Transverse colon (tissue), 4 donors: ENCODE measurements around the gene CNTNAP2. TPM values are rescaled to one million over a fixed set of nuclear protein-coding genes. Genes with fewer than 3 reads are reported as not detected.

Experiments
- DNase-seq: peaks from one replicate; pipeline ENCODE4 v3.0.0-alpha.2; 2019
- H3K27ac ChIP-seq, 4 donors: fragments of 200-600 bp; sonication (generic); 2 replicates each; pipeline ENCODE4 v1.5.1; 2016 to 2018; ENCODE audit warnings: inconsistent platforms in 4 of 4
- H3K27me3 ChIP-seq: fragments of 200-600 bp; sonication (generic); 2 replicates; pipeline ENCODE4 v1.5.1; 2017; ENCODE audit warnings: inconsistent platforms
- H3K36me3 ChIP-seq, 4 donors: fragments of 200-600 bp; sonication (generic); 2 replicates each; pipeline ENCODE4 v1.5.1; 2017 to 2019; ENCODE audit warnings: inconsistent platforms in 4 of 4
- H3K4me1 ChIP-seq, 4 donors: fragments of 200-600 bp; sonication (generic); 2 replicates each; pipeline ENCODE4 v1.5.1; 2017 to 2020; ENCODE audit warnings: inconsistent platforms in 4 of 4
- H3K4me3 ChIP-seq, 4 donors: fragments of 200-600 bp; sonication (generic); 1 replicate in 1 of 4; 2 replicates in 3 of 4; pipeline versions ENCODE4 v1.5.1 to v1.6.1; 2017 to 2019; ENCODE audit warnings: inconsistent platforms in 4 of 4
- H3K9me3 ChIP-seq, 2 donors: fragments of 200-600 bp; sonication (generic); 2 replicates each; pipeline ENCODE4 v1.5.1; 2017 to 2019; ENCODE audit warnings: inconsistent platforms in 2 of 2
- EP300 ChIP-seq: sonication (generic); formaldehyde crosslinking; IDR thresholded peaks from one replicate; pipeline ENCODE4 v1.6.1; 2017; ENCODE audit warnings: antibody characterized with exemption, low read depth
- POLR2A ChIP-seq: fragments of 450-650 bp; IDR thresholded peaks from one replicate; pipeline ENCODE4 v1.6.1; 2016; ENCODE audit warnings: antibody characterized with exemption, mild to moderate bottlenecking, moderate library complexity
- POLR2AphosphoS5 ChIP-seq, 3 donors: sonication (generic); formaldehyde crosslinking; IDR thresholded peaks; one replicate each; pipeline ENCODE4 v1.6.1; 2016; ENCODE audit warnings: antibody characterized with exemption in 3 of 3
- WGBS, 2 donors: methylation state at CpG; one replicate each; pipeline ENCODE4 v1.1.5; 2018; ENCODE audit warnings: low coverage in 1 of 2; 5-methylcytosine and 5-hydroxymethylcytosine counted together
- in situ Hi-C, 4 donors: fragments of 200-750 bp; cut with MboI; loops; one replicate each; pipeline versions ENCODE4 v1.15.0 to v1.15.1; 2017; ENCODE audit warnings: low sequenced_read_pairs in 3 of 4, low pct_ligation_motif_present in 1 of 4, low pct_unique_long_range_greater_than_20kb in 1 of 4
- intact Hi-C: fragments of 100-400 bp; cut with DNase I; formaldehyde crosslinking; loops from one replicate; pipeline ENCODE4 v1.15.1; 2023; ENCODE audit warnings: low total_unique reads
- total RNA-seq, 4 donors: library from RNA; depleted of rRNA; stranded (reverse); fragments of >200 nt; gene quantifications; one replicate each; pipeline ENCODE4 v1.1.0, GENCODE V29; 2016
- TF ChIP-seq, protein P1 (sequence below), 5 experiments: fragments of 200-600 bp in 3 of 5; fragments of 450-650 bp in 2 of 5; sonication (generic) in 3 of 5; IDR thresholded peaks; 1 replicate in 2 of 5; 2 replicates in 3 of 5; pipeline ENCODE4 v1.5.1; 2016 to 2017; ENCODE audit warnings: antibody characterized with exemption in 5 of 5, inconsistent platforms in 3 of 5, mild to moderate bottlenecking in 2 of 5, moderate library complexity in 1 of 5

Gene CNTNAP2
- total RNA-seq, 4 donors from 2014 or later = 0.60 to 2.9 (median 2.4) TPM

DNA sequence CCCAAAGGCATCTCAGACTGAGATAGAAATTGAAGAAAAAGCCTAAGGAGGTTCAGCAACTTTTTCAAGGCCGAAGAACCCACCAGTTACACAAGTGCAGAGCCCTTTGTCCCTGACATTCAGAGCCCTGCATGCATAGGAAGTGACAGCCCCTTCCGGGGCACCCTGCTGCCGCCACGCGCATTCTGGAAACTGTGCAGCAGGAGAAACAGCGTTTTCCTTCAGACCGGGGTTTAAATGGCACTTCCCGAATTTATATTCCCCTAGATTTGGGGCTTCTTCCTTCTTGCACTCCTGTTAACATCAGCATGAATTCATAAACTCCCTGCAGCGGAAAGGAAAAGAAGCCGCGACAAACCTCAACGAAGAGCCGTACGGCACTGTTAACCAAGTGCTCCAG is 2283.5 kb downstream of the CNTNAP2 start:
- in situ Hi-C loops (no loop called here), intact Hi-C loops (no loop called here)
- Histone ChIP-seq H3K4me3 (no peak overlapping the region), H3K27me3 (peaks cover 4% of the 10 kb centered on the region), H3K27ac (no peak overlapping the region), H3K36me3 (no peaks in the 10 kb centered on the region), H3K9me3 (no peaks in the 10 kb centered on the region), H3K4me1 (peaks cover 0 to 5% (median 2%) of the 10 kb centered on the region in 4 donors)
- TF ChIP-seq EP300 = no peak
- TF ChIP-seq POLR2AphosphoS5 (IDR thresholded peaks at IDR 0.05) = no peak
- no peak for TF ChIP-seq POLR2A
- TF ChIP-seq, protein P1, sequence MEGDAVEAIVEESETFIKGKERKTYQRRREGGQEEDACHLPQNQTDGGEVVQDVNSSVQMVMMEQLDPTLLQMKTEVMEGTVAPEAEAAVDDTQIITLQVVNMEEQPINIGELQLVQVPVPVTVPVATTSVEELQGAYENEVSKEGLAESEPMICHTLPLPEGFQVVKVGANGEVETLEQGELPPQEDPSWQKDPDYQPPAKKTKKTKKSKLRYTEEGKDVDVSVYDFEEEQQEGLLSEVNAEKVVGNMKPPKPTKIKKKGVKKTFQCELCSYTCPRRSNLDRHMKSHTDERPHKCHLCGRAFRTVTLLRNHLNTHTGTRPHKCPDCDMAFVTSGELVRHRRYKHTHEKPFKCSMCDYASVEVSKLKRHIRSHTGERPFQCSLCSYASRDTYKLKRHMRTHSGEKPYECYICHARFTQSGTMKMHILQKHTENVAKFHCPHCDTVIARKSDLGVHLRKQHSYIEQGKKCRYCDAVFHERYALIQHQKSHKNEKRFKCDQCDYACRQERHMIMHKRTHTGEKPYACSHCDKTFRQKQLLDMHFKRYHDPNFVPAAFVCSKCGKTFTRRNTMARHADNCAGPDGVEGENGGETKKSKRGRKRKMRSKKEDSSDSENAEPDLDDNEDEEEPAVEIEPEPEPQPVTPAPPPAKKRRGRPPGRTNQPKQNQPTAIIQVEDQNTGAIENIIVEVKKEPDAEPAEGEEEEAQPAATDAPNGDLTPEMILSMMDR (IDR thresholded peaks at IDR 0.05) = no peak
- WGBS, 2 donors = 80 to 87% methylated on average over 1 to 14 of the region's 14 CpGs
- no peak for DNase-seq

DNA sequence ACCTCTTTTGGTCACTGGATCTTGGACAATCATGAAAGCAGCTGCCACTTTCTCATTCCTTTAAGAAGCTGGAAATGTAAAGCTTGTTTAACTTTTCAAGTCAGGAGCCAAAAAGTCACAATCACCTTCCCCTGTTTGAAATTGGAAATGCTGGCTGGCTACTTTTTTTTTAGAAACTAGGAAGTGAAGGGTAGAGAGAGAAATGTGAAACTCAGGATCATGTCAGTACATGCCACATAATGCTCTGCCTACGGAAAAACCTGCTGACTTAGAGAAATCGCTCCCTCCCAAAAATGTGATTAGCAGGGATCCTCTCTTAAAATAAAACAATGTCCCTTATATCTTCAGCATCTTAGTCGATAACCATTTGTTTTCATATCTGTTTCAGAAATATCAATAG is 2285.6 kb downstream of the CNTNAP2 start:
- DNase-seq = no peak
- intact Hi-C loops = no loop called here
- in situ Hi-C loops = no loop called here
- TF ChIP-seq EP300 (no peak), POLR2AphosphoS5 (IDR thresholded peaks at IDR 0.05) (no peak), POLR2A (no peak)
- TF ChIP-seq, protein P1 (IDR thresholded peaks at IDR 0.05) = no peak
- Histone ChIP-seq H3K36me3 (no peaks in the 10 kb centered on the region), H3K4me3 (no peak overlapping the region), H3K27me3 (no peaks in the 10 kb centered on the region), H3K9me3 (no peaks in the 10 kb centered on the region), H3K27ac (no peak overlapping the region), H3K4me1 (peaks cover 0 to 5% (median 2%) of the 10 kb centered on the region in 4 donors)
- 77 to 89% methylated on average over 1 to 3 of the region's 3 CpGs for WGBS, 2 donors

DNA sequence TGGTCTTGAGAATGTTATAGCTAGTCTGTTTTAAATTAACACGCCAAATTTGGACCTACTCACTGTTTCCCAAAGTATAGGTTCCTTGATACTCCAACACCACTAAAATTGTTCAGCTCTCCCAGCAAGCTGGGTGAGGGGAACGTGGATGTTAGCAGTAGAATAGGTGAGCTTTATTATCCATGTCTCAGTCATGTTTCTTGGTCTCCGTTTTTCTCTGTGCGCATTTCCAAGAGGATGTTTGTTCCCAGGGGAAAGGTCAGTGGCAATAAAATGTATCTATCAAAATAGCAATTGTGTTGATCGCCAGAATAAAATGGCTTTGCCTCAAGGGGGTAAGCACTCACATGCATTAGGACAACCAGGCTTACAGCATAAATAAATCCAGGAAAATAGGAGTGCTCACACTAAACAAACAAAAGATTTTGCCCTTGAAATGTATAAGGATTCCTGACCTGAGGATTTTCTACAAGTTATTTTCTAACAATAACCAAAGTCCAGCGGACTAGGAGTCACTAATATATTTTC is 2286.9 kb downstream of the CNTNAP2 start:
- Histone ChIP-seq H3K4me3 (no peak overlapping the region), H3K4me1 (peaks cover 0 to 5% (median 2%) of the 10 kb centered on the region in 4 donors), H3K27me3 (no peaks in the 10 kb centered on the region), H3K9me3 (no peaks in the 10 kb centered on the region), H3K36me3 (no peaks in the 10 kb centered on the region), H3K27ac (no peak overlapping the region)
- intact Hi-C loops = no loop called here
- no peak for DNase-seq
- TF ChIP-seq POLR2A (no peak), EP300 (no peak), POLR2AphosphoS5 (IDR thresholded peaks at IDR 0.05) (no peak)
- TF ChIP-seq, protein P1 (IDR thresholded peaks at IDR 0.05) = no peak
- 55 to 63% methylated on average over 3 to 6 of the region's 6 CpGs for WGBS, 2 donors
- in situ Hi-C loops = no loop called here

DNA sequence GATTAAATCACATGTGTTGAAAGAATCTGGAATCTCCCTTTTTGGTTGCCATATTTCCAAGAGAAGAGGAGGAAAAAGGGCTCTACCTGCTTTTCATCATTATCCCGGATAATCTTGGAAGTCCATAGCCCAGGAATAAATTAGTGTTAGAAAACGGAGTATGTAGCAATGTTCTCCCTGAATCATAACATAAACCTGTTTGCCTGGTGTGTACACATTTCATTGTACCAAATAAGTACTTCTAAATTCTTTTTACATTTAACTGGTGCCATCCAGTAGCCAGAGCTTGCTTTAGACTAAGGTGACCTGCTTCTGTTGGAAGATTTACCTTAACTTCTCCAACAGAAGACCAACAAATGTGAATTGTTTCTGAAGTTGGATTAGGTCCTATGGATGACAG is 2291.7 kb downstream of the CNTNAP2 start:
- Histone ChIP-seq H3K36me3 (no peaks in the 10 kb centered on the region), H3K4me1 (peaks cover 0 to 4% (median under 1%) of the 10 kb centered on the region in 4 donors), H3K27me3 (no peaks in the 10 kb centered on the region), H3K27ac (no peak overlapping the region), H3K9me3 (no peaks in the 10 kb centered on the region), H3K4me3 (no peak overlapping the region)
- intact Hi-C loops = no loop called here
- no peak for DNase-seq
- 63 to 83% methylated on average over 2 of the region's 2 CpGs for WGBS, 2 donors
- TF ChIP-seq POLR2A (no peak), EP300 (no peak), POLR2AphosphoS5 (IDR thresholded peaks at IDR 0.05) (no peak)
- TF ChIP-seq, protein P1 (IDR thresholded peaks at IDR 0.05) = no peak
- in situ Hi-C loops = no loop called here
